Upper lobe of left lung (tissue), 4 donors: Measurements from ENCODE around the gene TRAF2.

Experiments
- POLR2A ChIP-seq, 4 donors: fragments of 450-650 bp; IDR thresholded peaks; one replicate each; pipeline ENCODE4 v1.5.1; 2016 to 2017; ENCODE audit warnings: antibody characterized with exemption in 4 of 4, mild to moderate bottlenecking in 2 of 4
- POLR2AphosphoS5 ChIP-seq, 2 donors: sonication (generic); formaldehyde crosslinking; IDR thresholded peaks; one replicate each; pipeline ENCODE4 v1.5.1; 2017; ENCODE audit warnings: antibody characterized with exemption in 2 of 2
- TF ChIP-seq, protein P1 (sequence below), 6 experiments: fragments of 450-650 bp in 4 of 6; fragments of 200-600 bp in 2 of 6; sonication (generic) in 2 of 6; IDR thresholded peaks; one replicate each; pipeline ENCODE4 v1.5.1; 2016 to 2019; ENCODE audit warnings: antibody characterized with exemption in 6 of 6

GRCh38 chr9:136952321-136952850 lies 66.1 kb downstream of the TRAF2 start:
- TF ChIP-seq, protein P1, sequence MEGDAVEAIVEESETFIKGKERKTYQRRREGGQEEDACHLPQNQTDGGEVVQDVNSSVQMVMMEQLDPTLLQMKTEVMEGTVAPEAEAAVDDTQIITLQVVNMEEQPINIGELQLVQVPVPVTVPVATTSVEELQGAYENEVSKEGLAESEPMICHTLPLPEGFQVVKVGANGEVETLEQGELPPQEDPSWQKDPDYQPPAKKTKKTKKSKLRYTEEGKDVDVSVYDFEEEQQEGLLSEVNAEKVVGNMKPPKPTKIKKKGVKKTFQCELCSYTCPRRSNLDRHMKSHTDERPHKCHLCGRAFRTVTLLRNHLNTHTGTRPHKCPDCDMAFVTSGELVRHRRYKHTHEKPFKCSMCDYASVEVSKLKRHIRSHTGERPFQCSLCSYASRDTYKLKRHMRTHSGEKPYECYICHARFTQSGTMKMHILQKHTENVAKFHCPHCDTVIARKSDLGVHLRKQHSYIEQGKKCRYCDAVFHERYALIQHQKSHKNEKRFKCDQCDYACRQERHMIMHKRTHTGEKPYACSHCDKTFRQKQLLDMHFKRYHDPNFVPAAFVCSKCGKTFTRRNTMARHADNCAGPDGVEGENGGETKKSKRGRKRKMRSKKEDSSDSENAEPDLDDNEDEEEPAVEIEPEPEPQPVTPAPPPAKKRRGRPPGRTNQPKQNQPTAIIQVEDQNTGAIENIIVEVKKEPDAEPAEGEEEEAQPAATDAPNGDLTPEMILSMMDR (IDR thresholded peaks at IDR 0.05), result no peak
- TF ChIP-seq POLR2AphosphoS5 (IDR thresholded peaks at IDR 0.05) (no peak), POLR2A (IDR thresholded peaks at IDR 0.05) (no peak)
